ENCODE results near the gene CMSS1.
A peak's percentile ranks its signal among the peaks of the same experiment; 100 is the strongest.

CMSS1 gene

DNA sequence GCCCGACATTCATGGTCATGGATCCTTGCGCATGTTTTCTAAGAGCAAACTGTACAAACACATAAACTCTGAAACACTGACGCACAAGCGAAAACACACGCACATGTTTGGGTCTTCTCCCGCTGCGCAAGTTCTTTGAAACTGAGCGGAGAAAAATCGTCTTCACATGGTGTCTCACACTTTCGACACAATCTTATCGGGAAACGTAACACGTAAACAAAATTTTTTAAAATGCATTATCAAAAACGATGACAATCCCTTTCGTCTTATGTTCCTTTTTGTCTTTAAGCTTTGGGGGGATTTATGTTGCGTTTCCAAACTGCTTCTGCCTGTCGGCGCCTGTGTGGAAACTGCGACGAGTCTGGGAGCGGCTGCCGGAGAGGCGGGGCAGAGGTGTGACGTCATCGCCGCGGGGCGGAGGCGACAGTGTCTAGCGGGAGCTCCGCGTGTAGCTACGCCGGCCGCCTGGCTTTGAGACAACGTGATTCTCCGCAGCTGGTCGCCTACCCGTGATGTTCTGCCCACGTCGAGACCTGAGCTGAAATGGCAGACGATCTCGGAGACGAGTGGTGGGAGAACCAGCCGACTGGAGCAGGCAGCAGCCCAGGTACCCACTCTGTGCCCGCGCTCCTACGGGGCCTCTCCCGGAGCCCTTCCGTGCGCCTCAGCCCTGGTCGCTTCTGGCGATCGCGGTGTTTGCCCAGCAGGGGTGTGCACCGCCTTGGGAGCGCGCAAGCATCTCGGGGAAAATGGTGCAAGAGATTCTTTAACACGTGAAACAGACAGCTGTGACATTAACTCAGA, at the start of gene CMSS1:
Gene CMSS1 (plus strand): TSS at position 426 of the 804 bp plus-strand sequence.
- peak; percentile 90 for DNase-seq (ENCODE audit: low spot score)

DNA sequence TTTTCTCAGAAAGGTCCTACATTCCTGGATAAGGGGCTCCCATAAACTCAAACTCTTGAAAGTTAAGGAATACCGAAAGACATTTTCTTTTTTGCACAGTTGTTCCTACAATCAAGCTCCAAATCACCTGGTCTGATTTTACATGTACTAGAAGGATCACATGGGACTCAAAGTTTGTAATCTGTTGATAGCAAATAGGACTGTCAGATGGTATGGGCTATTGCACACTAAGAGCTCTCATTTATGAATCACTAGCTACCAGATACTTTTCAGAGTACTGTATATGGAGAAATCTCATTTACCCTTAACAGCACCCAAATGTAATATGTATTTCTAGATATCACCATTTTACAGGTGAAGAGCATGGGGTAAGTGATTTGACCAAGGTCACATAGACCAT, 49.5 kb upstream of the CMSS1 start:
- no peak for DNase-seq (ENCODE audit: low spot score)

GRCh38 chr3:99768808-99769501, 48.7 kb upstream of the CMSS1 start:
- no peak for DNase-seq (ENCODE audit: low spot score)

- no peak for DNase-seq (ENCODE audit: low spot score)
Measured at GRCh38 chr3:99772171-99772570, 45.5 kb upstream of the CMSS1 start.

GRCh38 chr3:99772671-99773070, 45.0 kb upstream of the CMSS1 start:
- no peak for DNase-seq (ENCODE audit: low spot score)

GRCh38 chr3:99774467-99774866, 43.2 kb upstream of the CMSS1 start:
- DNase-seq (ENCODE audit: low spot score), result no peak

DNA sequence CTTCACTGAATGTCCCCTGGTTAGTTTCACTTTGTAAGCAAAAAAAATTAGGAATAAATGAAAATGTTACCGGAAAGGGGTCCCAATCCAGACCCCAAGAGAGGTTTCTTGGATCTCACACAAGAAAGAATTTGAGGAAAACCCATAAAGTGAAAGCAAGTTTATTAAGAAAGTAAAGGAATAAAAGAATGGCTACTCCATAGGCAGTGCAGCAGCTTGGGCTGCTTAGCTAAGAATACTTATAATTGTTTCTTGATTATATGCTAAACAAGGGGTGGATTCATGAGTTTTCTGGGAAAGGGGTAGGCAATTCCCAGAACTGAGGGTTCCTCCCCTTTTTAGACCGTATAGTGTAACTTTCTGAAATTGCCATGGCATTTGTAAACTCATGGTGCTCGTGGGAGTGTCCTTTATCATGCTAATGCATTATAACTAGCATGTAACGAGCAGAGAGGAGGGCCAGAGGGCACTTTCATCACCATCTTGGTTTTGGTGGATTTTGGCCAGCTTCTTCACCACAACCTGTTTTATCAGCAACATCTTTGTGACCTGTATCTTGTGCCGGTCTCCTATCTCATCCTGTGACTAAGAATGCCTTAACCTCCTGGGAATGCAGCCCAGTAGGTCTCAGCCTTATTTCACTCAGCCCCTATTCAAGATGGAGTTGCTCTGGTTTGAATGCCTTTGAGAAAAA, 41.0 kb upstream of the CMSS1 start:
- DNase-seq (ENCODE audit: low spot score), result no peak

DNA sequence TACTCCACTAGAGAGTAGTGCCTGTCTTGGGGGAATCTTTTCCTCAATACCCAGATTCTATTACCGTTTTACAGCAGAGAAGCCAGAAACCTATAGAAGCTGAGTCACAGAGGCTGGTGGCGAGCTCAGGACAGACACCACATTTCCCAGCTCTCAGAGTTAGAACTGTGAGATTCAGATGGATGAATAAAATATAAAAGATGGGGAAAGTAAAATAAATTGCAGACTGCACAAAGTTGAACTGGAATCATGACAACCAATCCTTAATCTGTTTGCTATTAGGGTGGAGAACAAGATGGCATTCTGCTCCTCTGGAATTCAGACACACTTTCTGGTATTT, 40.5 kb upstream of the CMSS1 start:
- DNase-seq (ENCODE audit: low spot score), result no peak

- no peak for DNase-seq (ENCODE audit: low spot score)
Measured at GRCh38 chr3:99777708-99778107, 40.0 kb upstream of the CMSS1 start.

DNA sequence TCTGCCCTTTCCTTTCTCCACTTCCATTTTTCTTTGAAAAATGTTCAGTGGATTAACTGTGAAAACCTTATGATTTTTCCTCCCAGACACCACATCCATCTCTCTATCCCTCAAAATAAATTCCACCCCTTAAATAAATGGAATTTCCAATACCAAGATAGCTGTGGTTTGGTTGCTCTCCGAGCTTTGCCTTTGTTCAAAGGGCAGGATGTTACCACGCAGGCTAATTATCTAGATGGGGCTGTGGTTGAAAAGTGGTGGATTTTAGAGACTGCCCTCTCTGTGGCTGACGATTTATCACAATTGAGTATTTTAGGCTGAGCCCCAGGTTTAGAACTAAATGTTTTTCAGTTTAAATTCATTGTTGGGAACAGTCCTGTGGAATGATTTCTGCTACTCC, 36.9 kb upstream of the CMSS1 start:
- DNase-seq (ENCODE audit: low spot score), result no peak

- no peak for DNase-seq (ENCODE audit: low spot score)
Measured at GRCh38 chr3:99781761-99782160, 35.9 kb upstream of the CMSS1 start.

DNA sequence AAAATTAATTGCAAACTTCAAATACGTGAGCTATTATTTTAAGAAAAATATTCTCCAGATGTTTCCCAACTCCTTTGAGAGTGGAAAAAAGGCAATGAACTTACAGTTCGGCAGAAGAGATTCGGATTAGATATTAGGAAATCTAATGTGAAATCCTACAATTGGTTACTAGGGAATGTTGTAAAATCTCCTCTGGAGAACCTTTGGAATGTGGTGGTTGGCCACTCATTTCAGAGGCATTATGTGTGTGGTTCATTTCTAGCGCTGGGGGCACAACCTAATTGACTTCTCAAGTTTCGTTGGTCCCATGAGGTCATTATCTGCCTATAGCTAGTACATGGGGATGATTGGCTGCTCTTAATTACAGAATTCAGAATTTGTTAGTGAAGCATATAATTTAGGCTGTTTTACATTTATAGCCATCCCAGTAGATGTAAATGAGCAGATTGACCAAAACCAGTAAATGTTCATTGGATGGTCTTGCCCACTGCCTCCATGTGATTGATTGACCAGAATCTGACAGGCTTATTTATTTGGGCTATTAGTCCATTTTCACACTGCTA, 34.6 kb upstream of the CMSS1 start:
- DNase-seq (ENCODE audit: low spot score), result no peak

DNA sequence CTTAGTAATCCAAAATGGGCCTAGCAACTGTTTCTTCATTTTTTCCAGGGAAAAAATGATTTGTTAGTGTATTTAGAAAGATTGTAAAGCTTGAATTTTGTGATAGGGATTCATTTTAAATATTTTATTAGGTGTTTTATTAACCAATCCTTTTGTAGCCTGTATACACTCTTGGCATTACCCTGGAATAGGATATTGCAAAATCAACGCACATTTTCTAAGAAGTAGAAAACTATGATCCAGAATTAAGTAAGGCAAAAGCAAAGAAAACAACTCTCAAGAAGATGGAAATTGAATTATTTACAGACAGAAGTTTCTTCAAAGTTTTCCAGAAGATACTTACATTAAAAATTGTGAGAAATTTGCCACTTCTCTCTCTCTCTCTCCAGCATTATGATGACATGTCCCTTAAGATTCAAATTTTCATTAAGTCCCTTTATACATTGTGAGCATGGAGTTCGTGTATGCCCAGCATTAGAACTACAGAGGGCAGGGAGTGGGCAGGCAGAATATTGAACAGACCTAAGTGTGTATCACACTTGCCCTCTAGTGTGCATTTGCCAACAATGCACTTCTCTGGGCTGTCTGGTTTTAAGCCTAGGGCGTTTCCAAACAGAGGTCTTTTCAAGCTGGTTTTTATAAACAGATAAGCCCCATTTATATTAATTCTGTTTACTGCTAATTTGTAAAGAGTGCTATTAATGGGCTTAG, 28.5 kb upstream of the CMSS1 start:
- DNase-seq (ENCODE audit: low spot score), result peak; percentile 52

DNA sequence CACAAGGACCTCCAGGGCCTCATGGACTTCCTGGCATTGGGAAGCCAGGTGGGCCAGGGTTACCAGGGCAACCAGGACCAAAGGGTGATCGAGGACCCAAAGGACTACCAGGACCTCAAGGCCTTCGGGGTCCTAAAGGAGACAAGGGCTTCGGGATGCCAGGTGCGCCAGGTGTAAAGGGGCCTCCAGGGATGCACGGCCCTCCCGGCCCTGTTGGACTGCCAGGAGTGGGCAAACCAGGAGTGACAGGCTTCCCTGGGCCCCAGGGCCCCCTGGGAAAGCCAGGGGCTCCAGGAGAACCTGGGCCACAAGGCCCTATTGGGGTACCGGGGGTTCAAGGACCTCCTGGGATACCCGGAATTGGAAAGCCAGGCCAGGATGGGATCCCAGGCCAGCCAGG, 23.2 kb upstream of the CMSS1 start:
- no peak for DNase-seq (ENCODE audit: low spot score)

- DNase-seq (ENCODE audit: low spot score), result no peak
Measured at GRCh38 chr3:99795573-99795972, 22.1 kb upstream of the CMSS1 start.

DNA sequence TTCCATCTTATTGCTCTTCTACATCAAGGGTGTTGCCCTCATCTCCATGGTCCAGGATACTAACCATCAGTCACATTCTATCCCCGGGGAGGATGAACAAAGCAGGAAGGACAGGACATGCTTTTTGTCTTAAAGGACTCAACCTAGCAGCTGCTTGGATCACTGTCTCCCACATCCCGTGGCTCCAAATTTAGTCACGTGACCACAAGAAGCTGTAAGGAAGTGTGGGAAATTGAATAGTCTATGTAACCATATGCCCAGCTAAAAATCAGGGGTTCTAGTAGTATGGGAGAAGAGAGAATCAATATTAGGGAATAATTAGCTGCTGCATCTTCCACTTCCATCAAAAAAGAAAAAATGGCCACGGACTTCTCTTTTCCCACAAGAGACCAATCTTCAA, 18.2 kb upstream of the CMSS1 start:
- DNase-seq (ENCODE audit: low spot score), result no peak

DNA sequence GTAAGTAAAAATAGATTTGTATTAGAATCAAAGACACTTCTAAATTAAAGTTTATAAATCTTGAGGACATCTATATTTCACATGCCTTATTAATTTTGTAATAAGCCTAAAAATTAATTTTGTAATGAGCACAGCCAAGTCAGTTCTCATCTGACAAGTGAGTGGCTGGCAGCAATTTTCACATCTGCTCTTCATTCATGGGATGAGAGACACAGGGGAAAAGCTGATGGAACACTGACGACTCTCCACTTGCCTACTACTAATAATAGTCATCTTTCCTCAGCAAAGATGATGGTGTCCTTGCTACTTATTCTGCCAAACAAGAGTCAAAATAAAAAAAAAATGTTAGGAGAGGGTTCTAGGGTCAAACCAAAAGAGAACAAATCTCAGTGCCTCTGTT, 14.4 kb upstream of the CMSS1 start:
- DNase-seq (ENCODE audit: low spot score), result no peak

DNA sequence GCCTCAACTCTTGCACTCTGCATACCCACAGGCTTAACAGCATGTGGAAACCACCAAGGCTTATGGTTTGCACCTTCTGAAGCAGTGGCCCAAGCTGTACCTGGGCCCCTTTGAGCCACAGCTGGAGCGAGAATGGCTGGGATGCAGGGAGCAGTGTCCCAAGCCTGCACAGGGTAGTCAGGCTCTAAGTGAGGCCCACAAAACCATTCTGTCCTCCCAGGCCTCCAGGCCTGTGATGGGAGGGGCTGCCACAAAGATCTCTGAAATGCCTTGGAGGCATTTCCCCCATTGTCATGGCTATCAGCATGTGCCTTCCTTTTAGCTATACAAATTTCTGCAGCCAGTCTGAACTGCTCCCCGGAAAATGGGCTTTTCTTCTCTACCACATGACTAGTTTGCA, 12.5 kb upstream of the CMSS1 start:
- DNase-seq (ENCODE audit: low spot score), result no peak

DNA sequence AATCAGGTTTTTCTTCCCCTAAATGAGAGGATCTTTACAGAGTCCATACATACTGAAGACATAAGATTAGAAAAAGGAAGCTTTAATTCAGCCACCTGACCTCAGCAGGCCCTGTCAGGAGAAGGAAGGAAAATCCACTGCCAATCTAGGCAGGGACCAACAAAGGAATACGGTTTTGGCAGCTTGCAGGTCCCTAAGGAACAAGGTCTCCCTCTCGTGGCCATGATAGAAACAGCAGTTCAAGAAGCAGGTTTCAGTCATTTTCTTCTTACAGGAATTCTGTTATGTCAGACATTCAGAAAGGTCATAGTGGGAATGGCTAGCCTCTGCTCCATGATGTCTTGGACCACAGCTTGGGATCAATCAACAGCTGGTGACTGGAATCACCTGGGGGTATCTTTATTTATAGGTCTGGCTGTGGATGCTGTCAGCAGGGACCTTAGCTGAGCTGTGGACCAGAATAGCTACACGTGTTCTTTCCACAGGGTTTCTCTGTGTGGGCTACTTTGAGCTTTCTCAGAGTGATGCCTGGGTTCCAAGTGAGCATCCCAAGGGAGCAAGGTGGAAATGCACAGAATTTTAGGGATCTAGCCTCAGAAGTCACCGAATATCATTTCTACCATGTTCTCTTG, 9.4 kb upstream of the CMSS1 start:
- peak; percentile 61 for DNase-seq (ENCODE audit: low spot score)

GRCh38 chr3:99809565-99809964, 8.1 kb upstream of the CMSS1 start:
- no peak for DNase-seq (ENCODE audit: low spot score)

DNA sequence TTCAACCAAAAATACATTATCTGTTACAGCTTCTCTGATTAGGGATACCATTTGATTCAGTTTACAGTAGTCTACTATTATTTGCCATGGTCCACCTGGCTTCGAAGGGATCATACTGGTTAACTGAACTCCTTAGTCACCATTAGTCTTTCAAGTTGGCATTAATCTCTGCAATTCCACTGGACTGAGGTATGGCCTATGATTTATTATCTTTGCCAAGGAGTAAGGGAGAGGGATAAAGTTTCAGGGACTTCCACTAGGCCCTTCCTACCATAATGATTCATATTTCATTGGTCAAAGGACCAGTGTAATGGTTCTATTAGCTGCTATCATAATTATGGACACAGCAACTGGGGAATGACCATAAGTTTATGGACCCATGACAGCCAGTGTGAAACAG, 7.3 kb upstream of the CMSS1 start:
- no peak for DNase-seq (ENCODE audit: low spot score)

GRCh38 chr3:99817047-99817436, 620 bp upstream of the CMSS1 start:
- DNase-seq (ENCODE audit: low spot score), result no peak

Data from HuH-7 (cell line).